NCI-H2107 treated with DMSO at 0.1 percent for 48 hours (cell line): ENCODE results near the gene ERVFRD-1.

Source experiments
- DNase-seq: peaks from one replicate; lab custom pipeline; 2025; ENCODE audit not compliant: unreplicated experiment; lab: John Stamatoyannopoulos, UW

The ERVFRD-1 gene

GRCh38 chr6:11054722-11055121, 56.8 kb downstream of the ERVFRD-1 start:
- DNase-seq = no peak

GRCh38 chr6:11053307-11053706, 58.2 kb downstream of the ERVFRD-1 start:
- DNase-seq = no peak
